HL-60/S4 (cell line): ENCODE results near the gene WDR70.
"Not testable (repeated sequence)": the region's sequence is repeated elsewhere in the genome, so short reads cannot be mapped to it uniquely, and the experiment has no call there.

Experiments used
- in situ Hi-C: fragments of 300-500 bp; cut with MboI; formaldehyde crosslinking; loops from 2 replicates; pipeline ENCODE4 v1.14.3; 2022; ENCODE audit warnings: low sequenced_read_pairs

The WDR70 gene

GRCh38 chr5:37379100-37379628 lies at the start of gene WDR70:
TSS of gene WDR70 (plus strand) at chr5:37379318. CDS start at chr5:37379368, 50 bp downstream.
- in situ Hi-C loops: not testable (repeated sequence)

- in situ Hi-C loops: not testable (repeated sequence)
Observed at GRCh38 chr5:37334754-37335153, 44.4 kb upstream of the WDR70 start.

- in situ Hi-C loops: not testable (repeated sequence)
Observed at GRCh38 chr5:37342741-37343140, 36.4 kb upstream of the WDR70 start.

GRCh38 chr5:37355161-37355560 lies 24.0 kb upstream of the WDR70 start:
- in situ Hi-C loops: no loop called here

- in situ Hi-C loops: no loop called here
Observed at GRCh38 chr5:37370550-37370863, 8.6 kb upstream of the WDR70 start.

GRCh38 chr5:37370864-37371726 lies 8.0 kb upstream of the WDR70 start, which contains the start of gene NUP155:
TSS of gene NUP155 (minus strand) at chr5:37371106. CDS start at chr5:37370977, 129 bp downstream.
- in situ Hi-C loops: no loop called here

GRCh38 chr5:37375091-37375490 lies 4.0 kb upstream of the WDR70 start:
- in situ Hi-C loops: no loop called here

- in situ Hi-C loops: not testable (repeated sequence)
Observed at GRCh38 chr5:37378066-37378465, 1.1 kb upstream of the WDR70 start.

GRCh38 chr5:37391591-37391990 lies 12.5 kb downstream of the WDR70 start:
- in situ Hi-C loops: no loop called here

- in situ Hi-C loops: no loop called here
Observed at GRCh38 chr5:37396352-37396751, 17.2 kb downstream of the WDR70 start.

GRCh38 chr5:37400501-37400900 lies 21.4 kb downstream of the WDR70 start:
- in situ Hi-C loops: loop anchor here (10.0 kb wide), 1 partner anchor 794 kb away; no protein-coding TSS in a partner anchor

- in situ Hi-C loops: no loop called here
Observed at GRCh38 chr5:37412515-37412914, 33.4 kb downstream of the WDR70 start.

GRCh38 chr5:37415456-37415855 lies 36.3 kb downstream of the WDR70 start:
- in situ Hi-C loops: not testable (repeated sequence)

- in situ Hi-C loops: no loop called here
Observed at GRCh38 chr5:37417347-37417746, 38.2 kb downstream of the WDR70 start.

- in situ Hi-C loops: no loop called here
Observed at GRCh38 chr5:37424441-37424840, 45.3 kb downstream of the WDR70 start.

- in situ Hi-C loops: no loop called here
Observed at GRCh38 chr5:37428044-37428443, 48.9 kb downstream of the WDR70 start.

- in situ Hi-C loops: no loop called here
Observed at GRCh38 chr5:37435261-37435660, 56.1 kb downstream of the WDR70 start.

GRCh38 chr5:37436146-37436934 lies 57.2 kb downstream of the WDR70 start:
- in situ Hi-C loops: no loop called here

- in situ Hi-C loops: no loop called here
Observed at GRCh38 chr5:37437711-37438110, 58.6 kb downstream of the WDR70 start.

GRCh38 chr5:37445783-37446182 lies 66.7 kb downstream of the WDR70 start:
- in situ Hi-C loops: not testable (repeated sequence)

- in situ Hi-C loops: no loop called here
Observed at GRCh38 chr5:37448941-37449340, 69.8 kb downstream of the WDR70 start.

- in situ Hi-C loops: not testable (repeated sequence)
Observed at GRCh38 chr5:37451991-37452390, 72.9 kb downstream of the WDR70 start.
